GM21576 (cell line): ENCODE measurements around the gene SLC22A23.
"Not testable (repeated sequence)": the region's sequence is repeated elsewhere in the genome, so short reads cannot be mapped to it uniquely, and the experiment has no call there.

ENCODE experiments used
- ATAC-seq: cut with Tn5 transposase; IDR thresholded peaks from one replicate; pipeline ENCODE4 v1.9.1; 2021; ENCODE audit warnings: mild to moderate bottlenecking, moderate library complexity; ENCODE audit not compliant: unreplicated experiment

SLC22A23 gene

GRCh38 chr6:3253597-3253961 lies 203.3 kb downstream of the SLC22A23 start:
- no peak for ATAC-seq

GRCh38 chr6:3252861-3253596 lies 203.8 kb downstream of the SLC22A23 start:
- ATAC-seq = no peak

DNA sequence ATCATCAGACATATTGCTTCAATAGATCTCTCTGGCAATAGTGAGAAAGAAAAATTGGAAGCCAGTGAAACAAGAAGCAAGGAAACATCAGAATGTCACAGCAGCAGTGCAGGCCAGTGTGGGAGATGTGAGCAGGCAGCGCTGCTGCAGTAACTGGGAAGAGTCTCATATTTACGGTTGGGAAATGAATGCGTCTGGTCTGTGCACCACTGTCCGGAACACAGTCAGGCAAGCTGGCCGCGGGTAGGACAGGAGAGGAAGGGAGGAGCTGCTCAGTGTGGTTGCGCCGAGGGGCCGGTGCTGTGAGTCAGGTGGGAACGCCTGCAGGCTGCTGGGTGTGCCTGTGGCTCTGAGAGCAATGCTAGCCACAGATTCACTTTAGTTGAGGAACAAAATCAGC lies 204.5 kb downstream of the SLC22A23 start:
- ATAC-seq = no peak

GRCh38 chr6:3251462-3252314 lies 205.2 kb downstream of the SLC22A23 start:
- peak; percentile 84 for ATAC-seq

DNA sequence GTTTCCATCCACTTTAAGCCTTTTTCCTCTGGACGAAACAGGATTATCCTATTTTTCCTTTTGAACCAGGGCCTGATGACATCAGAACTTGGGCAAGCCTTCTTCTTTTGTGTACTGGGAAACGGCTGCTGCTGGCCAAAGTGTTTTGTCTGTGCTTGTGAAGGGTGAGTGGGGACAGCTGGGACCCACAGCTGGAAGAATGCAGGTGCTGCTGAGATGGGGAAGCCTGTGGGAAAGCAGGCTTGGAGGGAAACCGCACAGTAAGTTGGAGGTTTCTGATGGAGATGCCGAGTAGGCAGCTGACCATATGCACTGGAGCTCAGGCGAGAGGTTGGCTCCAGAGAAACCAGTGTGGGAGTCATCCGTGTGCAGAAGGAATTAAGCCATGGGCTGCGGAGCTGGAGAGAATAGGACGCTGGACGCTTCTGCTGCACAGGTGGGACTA lies 206.6 kb downstream of the SLC22A23 start:
- ATAC-seq = no peak

GRCh38 chr6:3249821-3250220 lies 207.0 kb downstream of the SLC22A23 start:
- ATAC-seq = no peak

GRCh38 chr6:3247255-3248146 lies 209.3 kb downstream of the SLC22A23 start:
- ATAC-seq = no peak

DNA sequence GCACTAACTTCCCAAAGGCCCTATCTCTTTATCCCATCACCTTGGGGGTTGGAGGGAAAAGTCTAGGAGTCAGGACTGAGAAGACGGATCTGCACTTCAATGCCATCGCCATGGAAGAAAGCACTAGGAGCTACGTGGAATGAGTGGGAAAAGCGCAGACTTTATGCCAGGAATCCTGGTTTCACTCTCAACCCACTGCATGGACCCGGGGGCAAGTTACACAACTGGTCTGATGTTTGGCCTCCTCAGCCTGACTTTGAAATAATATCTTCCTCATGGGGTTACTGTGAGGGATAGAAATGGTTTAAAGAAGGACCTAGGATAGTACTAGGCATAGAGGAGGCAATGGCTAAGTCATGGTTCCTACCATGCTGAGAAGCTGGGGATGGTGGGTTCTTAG lies 211.6 kb downstream of the SLC22A23 start:
- no peak for ATAC-seq

GRCh38 chr6:3244832-3245161 lies 212.1 kb downstream of the SLC22A23 start:
- not testable (repeated sequence) for ATAC-seq

DNA sequence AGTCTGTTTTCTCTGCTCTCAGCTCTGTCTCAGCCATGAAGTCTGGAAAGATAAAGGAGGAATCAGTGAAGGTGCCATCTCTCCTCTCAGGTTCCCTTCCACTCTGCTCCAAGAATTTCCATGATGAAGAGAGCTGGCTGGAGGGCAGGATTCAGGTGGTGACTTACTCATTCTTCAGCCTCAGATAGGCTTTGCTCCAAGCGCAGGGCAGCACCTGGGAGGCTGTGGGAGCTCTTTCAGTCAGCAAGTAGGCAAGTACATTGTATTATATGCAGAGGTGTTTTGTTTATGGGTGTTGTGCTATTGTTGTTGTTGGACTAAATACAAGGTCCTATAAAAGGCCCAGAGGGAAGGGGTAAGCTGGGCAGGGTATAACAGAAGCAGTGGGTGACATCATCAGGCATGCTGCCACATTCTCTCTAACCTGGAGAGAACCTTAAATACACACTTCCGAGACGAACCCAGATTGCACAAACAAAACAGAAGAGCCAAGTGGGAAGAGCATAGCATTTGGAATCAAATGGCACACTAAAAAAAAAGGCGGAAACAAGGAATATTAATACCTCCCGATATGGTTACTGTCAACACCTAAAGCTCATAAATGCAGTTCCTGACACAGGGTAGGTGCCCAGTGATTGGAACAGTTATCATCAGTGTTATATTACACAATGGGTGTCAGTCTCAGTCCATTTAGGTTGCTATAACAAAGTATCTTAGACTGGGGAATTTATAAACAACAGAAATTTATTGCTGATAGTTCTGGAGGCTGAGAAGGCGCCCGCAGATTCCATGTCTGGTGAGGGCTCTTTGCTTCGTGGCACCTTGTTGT lies 212.6 kb downstream of the SLC22A23 start:
- no peak for ATAC-seq

DNA sequence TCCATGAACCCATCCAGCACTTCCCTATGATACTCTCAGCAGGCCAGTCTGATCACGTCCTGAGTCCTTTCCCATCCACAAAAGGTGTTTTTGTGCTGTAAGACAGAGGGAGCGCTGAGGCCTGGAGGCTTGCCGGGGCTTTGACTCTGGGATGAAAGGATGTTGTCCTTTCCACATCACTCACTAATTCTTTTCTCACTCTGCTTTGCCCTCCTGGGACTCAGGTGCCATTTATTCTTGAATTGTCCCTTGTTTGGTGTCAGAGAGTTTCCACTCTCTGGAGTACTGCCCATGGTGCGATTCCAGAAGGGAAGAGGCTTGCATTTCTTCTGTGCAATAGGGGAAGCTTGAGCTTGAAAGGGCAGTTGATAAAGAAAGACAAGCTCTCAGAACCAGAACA lies 214.1 kb downstream of the SLC22A23 start:
- no peak for ATAC-seq

DNA sequence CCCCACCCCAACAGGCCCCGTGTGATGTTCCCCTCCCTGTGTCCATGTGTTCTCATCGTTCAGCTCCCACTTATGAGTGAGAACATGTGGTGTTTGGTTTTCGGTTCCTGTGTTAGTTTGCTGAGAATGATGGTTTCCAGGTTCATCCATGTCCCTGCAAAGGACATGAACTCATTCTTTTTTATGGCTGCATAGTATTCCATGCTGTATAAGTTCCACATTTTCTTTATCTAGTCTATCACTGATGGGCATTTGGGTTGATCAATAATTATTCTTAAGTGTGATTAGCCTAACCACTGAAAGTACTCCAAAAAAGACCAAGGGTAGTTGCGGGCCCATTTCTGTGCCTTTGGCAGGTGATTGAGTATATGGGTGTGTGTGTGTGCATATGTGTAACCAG lies 215.1 kb downstream of the SLC22A23 start:
- not testable (repeated sequence) for ATAC-seq

DNA sequence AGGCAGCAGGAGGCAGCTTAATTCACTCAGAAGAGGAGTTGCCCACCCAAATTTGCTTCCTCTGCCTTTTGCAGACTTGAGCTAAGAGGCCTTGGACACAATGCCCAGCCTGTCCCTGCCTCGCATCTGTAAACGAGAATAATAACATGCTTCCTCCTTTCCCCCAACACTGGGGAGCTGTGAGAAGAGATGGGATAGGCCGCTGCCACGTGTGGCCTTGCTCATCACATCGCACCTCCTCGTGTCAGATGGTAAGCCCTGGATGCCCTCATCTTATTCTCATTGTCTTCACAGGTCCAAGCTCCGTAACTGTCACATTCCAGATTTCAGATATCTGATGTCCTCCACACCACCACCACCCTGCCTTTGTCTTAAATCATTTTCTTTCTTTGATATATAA lies 216.3 kb downstream of the SLC22A23 start:
- ATAC-seq = no peak

GRCh38 chr6:3239110-3239830 lies 217.6 kb downstream of the SLC22A23 start:
- no peak for ATAC-seq

DNA sequence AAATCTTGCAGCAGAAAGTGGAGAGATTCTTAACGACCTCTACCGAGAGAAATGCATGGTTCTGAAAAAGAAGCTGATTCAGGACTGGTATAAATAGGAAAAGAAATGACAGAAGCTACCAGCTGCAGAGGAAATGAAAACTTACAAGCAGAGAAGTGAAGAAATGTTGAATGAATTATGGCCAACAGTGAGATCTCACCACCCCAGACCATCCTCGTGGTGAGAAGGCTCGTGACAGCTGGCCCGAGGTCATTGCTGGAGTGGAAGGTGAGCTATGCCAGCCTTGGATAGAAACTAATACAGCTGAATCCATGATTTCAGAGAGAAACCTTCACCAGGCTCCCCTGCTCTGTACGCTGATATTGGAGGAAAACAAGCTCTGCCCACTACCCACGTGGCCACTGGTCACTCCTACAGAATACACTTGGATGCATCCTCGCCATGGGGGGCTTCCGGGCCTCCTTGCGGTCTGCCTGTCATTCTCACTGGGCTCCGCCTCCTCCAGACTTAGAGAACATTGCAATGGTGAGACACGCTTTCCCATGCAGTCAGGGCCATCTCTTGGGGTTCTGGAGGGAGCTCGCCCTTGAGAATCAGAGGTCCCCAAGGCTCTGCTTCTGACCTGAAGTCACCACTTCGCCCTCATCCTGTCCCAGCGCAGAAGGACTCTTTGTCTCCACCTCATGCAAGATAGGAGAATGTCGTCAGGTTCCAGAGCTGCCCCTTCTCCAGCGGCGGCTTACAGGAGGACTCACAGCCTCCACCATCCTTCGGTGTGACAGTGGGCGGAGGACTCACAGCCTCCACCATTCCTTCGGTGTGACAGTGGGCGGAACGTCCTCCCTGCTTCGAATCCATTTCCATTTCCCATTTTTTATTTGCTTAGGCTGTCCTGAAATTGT lies 218.8 kb downstream of the SLC22A23 start:
- ATAC-seq = no peak

DNA sequence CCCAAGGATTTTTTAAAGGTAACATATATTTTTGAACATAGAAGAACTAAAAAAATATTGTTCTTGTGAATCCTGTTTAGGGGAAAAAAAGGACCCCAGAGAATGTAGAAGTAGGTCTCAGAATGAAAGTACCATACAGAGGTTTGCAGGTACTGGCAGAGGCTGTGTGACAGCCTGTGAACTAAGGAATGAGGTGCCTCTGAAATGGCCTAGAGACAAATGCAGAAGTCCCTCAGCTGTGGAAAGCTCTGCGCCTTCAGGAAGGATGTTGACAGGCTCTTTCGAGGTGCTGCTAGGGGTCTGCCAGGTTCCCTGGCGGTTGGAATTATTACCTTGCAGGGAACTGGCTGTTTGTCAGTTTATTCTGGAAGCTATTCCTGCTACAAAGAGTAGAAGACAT lies 220.8 kb downstream of the SLC22A23 start:
- no peak for ATAC-seq

DNA sequence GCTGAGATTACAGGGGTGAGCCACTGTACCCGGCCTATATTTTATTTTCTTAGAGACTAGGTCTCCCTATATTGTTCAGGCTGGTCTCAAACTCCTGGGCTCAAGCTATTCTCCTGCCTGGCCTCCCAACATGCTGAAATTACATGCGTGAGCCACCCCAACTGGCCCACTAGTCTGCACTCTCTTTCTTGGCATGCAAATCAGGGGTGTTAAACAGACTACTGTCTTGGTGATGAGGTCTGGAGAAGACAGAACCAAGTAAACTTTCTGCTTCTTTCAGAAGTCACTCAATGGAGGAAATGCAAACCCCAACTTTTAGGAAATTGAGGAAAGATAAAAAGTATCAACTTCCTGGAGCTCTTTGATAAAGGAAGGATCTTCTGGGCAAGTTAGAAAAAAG lies 221.4 kb downstream of the SLC22A23 start:
- no peak for ATAC-seq

DNA sequence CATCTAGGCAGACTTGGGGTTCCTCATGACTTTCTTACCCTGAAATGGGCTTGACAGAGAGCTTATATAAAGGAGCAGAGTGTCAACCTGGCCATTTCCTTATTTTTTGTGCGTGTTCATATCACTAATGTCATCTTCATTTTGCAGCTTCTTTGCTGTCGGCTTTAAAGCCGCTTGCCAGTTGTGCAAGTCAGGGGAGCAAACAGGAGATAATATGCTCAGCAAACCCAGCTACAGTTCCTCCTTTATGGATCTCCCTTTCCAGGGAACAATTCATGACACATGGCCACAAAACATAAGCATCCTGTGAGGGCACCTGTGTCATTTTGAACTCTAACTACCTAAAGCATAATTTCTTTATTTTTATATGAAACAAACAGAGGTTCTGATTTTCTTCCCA lies 222.9 kb downstream of the SLC22A23 start:
- no peak for ATAC-seq

- ATAC-seq = no peak
Observed at GRCh38 chr6:3233321-3233720, 223.5 kb downstream of the SLC22A23 start.
